Measurements from ENCODE around the gene TPCN2.
"Not testable (repeated sequence)": the region's sequence is repeated elsewhere in the genome, so short reads cannot be mapped to it uniquely, and the experiment has no call there.

TPCN2 gene

DNA sequence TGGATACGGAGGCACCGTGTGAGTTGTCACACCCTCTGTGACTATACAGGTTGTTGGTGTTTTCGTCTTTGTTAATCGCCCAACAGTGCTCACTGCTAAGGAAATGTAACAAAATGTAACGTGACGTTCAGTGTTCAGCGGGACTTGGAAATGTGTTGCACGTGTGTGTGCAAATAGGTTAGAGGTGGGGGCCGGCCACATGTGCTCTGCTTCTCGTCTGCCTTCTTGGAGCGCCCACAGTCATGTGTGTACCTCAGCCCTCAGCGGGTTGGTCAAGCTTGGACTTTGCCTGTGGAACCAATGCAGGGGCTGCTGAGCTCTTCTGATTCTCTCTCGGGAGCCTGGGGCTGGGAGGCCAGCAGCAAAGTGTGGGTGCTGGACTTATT is 99.6 kb downstream of the TPCN2 start:
- Histone ChIP-seq H3K27ac (ENCODE audit: insufficient read depth, low read length, poor library complexity, severe bottlenecking) (no peak overlapping the region), H3K4me3 (ENCODE audit: insufficient read depth, low read depth, low read length, poor library complexity, severe bottlenecking) (no peak overlapping the region), H3K4me1 (ENCODE audit: control insufficient read depth, insufficient read depth, low read length, poor library complexity, severe bottlenecking) (no peaks in the 10 kb centered on the region), H3K27me3 (replicated peaks; ENCODE audit: control insufficient read depth, insufficient read depth, low read length, poor library complexity, severe bottlenecking) (no peaks in the 10 kb centered on the region), H3K36me3 (ENCODE audit: control insufficient read depth, insufficient read depth, low read length) (no peaks in the 10 kb centered on the region), H3K9me3 (ENCODE audit: control insufficient read depth, low read length) (no peaks in the 10 kb centered on the region)
- DNase-seq = no peak

DNA sequence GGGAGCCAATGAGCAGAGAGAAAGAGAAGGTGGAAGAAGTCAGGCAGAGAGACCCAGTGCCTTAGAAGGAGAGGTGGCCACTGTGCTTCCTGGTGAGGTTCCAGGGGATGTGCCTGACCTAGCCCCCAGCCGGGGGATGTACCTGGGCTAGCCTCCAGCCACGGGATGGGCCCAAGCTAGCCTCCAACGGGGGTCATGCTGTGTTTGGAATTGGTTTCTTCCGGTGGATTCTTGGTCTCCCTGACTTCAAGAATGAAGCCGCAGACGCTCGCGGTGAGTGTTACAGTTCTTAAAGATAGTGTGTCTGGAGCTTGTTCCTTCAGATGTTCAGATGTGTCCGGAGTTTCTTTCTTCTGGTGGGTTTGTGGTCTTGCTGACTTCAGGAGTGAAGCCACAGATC is 100.1 kb downstream of the TPCN2 start:
- no peaks in the 10 kb centered on the region for H3K27me3 ChIP-seq (replicated peaks; ENCODE audit: control insufficient read depth, insufficient read depth, low read length, poor library complexity, severe bottlenecking)
- H3K9me3 ChIP-seq (ENCODE audit: control insufficient read depth, low read length) = no peaks in the 10 kb centered on the region
- no peaks in the 10 kb centered on the region for H3K36me3 ChIP-seq (ENCODE audit: control insufficient read depth, insufficient read depth, low read length)
- H3K4me3 ChIP-seq (ENCODE audit: insufficient read depth, low read depth, low read length, poor library complexity, severe bottlenecking) = no peak overlapping the region
- no peak overlapping the region for H3K27ac ChIP-seq (ENCODE audit: insufficient read depth, low read length, poor library complexity, severe bottlenecking)
- no peak for DNase-seq
- H3K4me1 ChIP-seq (ENCODE audit: control insufficient read depth, insufficient read depth, low read length, poor library complexity, severe bottlenecking) = no peaks in the 10 kb centered on the region

DNA sequence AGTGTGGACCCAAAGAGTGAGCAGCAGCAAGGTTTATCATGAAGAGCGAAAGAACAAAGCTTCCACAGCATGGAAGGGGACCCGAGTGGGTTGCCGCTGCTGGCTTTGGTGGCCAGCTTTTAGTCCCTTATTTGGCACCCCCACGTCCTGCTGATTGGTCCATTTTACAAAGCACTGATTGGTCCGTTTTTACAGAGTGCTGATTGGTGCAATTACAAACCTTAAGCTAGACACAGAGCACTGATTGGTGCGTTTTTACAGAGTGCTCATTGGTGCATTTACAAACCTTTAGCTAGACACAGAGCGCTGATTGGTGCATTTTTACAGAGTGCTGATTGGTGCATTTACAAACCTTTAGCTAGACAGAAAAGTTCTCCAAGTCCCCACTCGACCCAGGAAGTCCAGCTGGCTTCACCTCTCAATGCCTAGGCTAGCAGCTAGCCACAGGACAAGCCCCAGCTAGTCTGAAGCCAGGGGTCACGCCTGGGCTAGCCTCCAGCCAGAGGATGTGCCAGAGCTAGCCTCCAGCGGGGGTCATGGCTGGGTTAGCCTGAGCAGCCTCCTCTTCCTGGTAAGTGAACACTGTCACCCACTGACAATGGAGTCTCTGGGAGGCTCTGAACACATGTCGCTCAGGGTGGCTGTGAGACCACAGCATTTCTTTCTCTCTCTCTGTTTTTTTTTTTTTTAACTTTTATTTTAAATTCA is 100.8 kb downstream of the TPCN2 start:
- H3K27me3 ChIP-seq (replicated peaks; ENCODE audit: control insufficient read depth, insufficient read depth, low read length, poor library complexity, severe bottlenecking); DNase-seq; H3K4me3 ChIP-seq (ENCODE audit: insufficient read depth, low read depth, low read length, poor library complexity, severe bottlenecking); H3K27ac ChIP-seq (ENCODE audit: insufficient read depth, low read length, poor library complexity, severe bottlenecking); H3K9me3 ChIP-seq (ENCODE audit: control insufficient read depth, low read length); H3K36me3 ChIP-seq (ENCODE audit: control insufficient read depth, insufficient read depth, low read length); H3K4me1 ChIP-seq (ENCODE audit: control insufficient read depth, insufficient read depth, low read length, poor library complexity, severe bottlenecking): not testable (repeated sequence)

DNA sequence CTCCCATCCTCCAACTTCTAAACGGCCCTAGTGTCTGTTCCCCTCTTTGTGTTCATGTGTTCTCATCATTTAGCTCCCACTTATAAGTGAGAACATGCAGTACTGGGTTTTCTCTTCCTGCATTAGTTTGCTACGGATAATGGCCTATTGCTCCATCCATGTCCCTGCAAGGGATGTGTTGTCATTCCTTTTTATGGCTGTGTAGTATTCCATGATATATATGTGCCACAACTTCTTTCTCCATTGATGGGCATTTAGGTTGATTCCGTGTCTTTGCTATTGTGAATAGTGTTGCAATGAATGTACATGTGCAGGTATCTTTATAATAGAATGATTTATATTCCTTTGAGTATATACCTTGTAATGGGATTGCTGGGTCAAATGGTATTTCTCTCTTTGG is 101.4 kb downstream of the TPCN2 start:
- Histone ChIP-seq H3K9me3 (ENCODE audit: control insufficient read depth, low read length) (no peaks in the 10 kb centered on the region), H3K27me3 (replicated peaks; ENCODE audit: control insufficient read depth, insufficient read depth, low read length, poor library complexity, severe bottlenecking) (no peaks in the 10 kb centered on the region), H3K36me3 (ENCODE audit: control insufficient read depth, insufficient read depth, low read length) (no peaks in the 10 kb centered on the region), H3K4me1 (ENCODE audit: control insufficient read depth, insufficient read depth, low read length, poor library complexity, severe bottlenecking) (no peaks in the 10 kb centered on the region), H3K4me3 (ENCODE audit: insufficient read depth, low read depth, low read length, poor library complexity, severe bottlenecking) (no peak overlapping the region), H3K27ac (ENCODE audit: insufficient read depth, low read length, poor library complexity, severe bottlenecking) (no peak overlapping the region)
- no peak for DNase-seq

DNA sequence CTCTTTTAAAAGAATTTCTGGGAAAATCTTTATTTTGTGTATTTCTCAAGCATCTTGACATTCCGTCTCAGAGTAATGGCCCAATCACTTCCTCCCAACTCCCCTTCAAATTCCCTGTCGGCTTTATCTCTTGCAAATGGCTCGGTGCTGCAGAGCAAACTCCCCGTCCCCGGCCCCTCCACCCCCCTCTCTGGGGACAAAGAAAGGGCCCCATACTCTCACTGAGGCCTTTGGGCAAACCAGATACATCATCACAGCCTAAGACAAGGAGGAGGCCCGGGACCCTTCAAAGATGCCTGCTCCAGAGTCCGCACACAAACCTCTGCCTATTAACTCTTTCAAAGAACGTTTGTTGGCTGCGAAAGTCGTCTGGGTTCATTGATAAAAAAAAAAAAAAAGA is 103.1 kb downstream of the TPCN2 start:
- H3K27ac ChIP-seq (ENCODE audit: insufficient read depth, low read length, poor library complexity, severe bottlenecking) = no peak overlapping the region
- no peaks in the 10 kb centered on the region for H3K4me1 ChIP-seq (ENCODE audit: control insufficient read depth, insufficient read depth, low read length, poor library complexity, severe bottlenecking)
- no peak overlapping the region for H3K4me3 ChIP-seq (ENCODE audit: insufficient read depth, low read depth, low read length, poor library complexity, severe bottlenecking)
- no peak for DNase-seq
- no peaks in the 10 kb centered on the region for H3K36me3 ChIP-seq (ENCODE audit: control insufficient read depth, insufficient read depth, low read length)
- H3K9me3 ChIP-seq (ENCODE audit: control insufficient read depth, low read length) = no peaks in the 10 kb centered on the region
- H3K27me3 ChIP-seq (replicated peaks; ENCODE audit: control insufficient read depth, insufficient read depth, low read length, poor library complexity, severe bottlenecking) = no peaks in the 10 kb centered on the region

DNA sequence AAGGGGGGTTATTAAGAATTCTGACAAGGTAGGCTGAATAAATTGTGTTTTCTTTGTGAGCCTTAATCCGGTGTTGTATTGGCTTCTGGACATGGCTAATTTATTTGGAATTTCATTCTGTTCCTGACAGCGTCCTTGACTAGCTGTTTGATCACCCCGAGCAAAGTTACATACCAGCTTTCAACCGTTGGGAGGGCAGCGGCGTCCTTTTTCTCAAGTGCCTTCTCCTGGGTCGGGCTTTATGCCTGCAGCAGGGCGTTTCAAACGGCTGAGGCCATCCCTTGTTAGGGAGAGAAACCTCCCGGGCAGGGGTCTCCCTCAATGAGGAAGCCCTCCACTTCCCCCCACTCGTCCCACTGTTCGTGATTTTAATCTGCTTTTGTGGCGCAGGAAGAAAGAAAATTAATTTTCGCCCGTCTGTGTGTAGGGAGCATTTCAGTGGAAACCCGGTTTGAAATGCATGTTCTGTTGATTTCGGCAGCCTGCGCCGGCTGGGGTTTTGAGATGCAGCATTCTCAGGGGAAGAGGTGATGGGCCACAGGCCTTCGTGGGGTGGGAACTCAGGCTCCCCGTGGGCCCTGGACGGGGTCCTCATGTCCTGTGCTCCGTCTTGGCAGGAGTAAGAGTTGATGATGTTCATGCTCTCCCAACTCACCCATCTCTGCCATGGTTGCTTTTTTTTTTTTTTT is 104.1 kb downstream of the TPCN2 start:
- no peaks in the 10 kb centered on the region for H3K4me1 ChIP-seq (ENCODE audit: control insufficient read depth, insufficient read depth, low read length, poor library complexity, severe bottlenecking)
- no peak overlapping the region for H3K27ac ChIP-seq (ENCODE audit: insufficient read depth, low read length, poor library complexity, severe bottlenecking)
- no peak for DNase-seq

DNA sequence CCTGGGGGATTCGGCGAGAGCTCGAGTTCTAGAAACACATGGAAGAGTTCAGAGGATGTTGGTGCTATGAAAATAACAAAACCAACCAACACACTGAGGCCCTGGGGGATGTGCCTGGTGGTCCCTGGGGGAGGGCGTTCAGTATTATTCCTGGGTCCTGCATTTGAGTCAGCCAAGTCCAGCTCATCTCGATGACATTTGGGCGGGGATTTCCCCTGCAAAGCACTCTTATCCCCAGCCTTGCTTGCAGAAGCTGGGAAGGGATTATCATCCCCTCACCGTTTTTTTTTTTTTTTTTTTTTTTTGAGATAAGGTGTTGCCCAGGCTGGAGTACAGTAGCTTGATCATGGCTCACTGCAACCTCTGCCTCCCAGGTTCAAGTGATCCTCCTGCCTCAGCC is 104.9 kb downstream of the TPCN2 start:
- Histone ChIP-seq H3K4me1 (ENCODE audit: control insufficient read depth, insufficient read depth, low read length, poor library complexity, severe bottlenecking) (no peaks in the 10 kb centered on the region), H3K27me3 (replicated peaks; ENCODE audit: control insufficient read depth, insufficient read depth, low read length, poor library complexity, severe bottlenecking) (no peaks in the 10 kb centered on the region), H3K27ac (ENCODE audit: insufficient read depth, low read length, poor library complexity, severe bottlenecking) (no peak overlapping the region), H3K9me3 (ENCODE audit: control insufficient read depth, low read length) (no peaks in the 10 kb centered on the region), H3K36me3 (ENCODE audit: control insufficient read depth, insufficient read depth, low read length) (no peaks in the 10 kb centered on the region), H3K4me3 (ENCODE audit: insufficient read depth, low read depth, low read length, poor library complexity, severe bottlenecking) (no peak overlapping the region)
- no peak for DNase-seq

More for the DNA sequence above, 104.1 kb downstream of the TPCN2 start:
- no peaks in the 10 kb centered on the region for H3K36me3 ChIP-seq (ENCODE audit: control insufficient read depth, insufficient read depth, low read length)
- H3K9me3 ChIP-seq (ENCODE audit: control insufficient read depth, low read length) = no peaks in the 10 kb centered on the region
- no peaks in the 10 kb centered on the region for H3K27me3 ChIP-seq (replicated peaks; ENCODE audit: control insufficient read depth, insufficient read depth, low read length, poor library complexity, severe bottlenecking)
- no peak overlapping the region for H3K4me3 ChIP-seq (ENCODE audit: insufficient read depth, low read depth, low read length, poor library complexity, severe bottlenecking)

DNA sequence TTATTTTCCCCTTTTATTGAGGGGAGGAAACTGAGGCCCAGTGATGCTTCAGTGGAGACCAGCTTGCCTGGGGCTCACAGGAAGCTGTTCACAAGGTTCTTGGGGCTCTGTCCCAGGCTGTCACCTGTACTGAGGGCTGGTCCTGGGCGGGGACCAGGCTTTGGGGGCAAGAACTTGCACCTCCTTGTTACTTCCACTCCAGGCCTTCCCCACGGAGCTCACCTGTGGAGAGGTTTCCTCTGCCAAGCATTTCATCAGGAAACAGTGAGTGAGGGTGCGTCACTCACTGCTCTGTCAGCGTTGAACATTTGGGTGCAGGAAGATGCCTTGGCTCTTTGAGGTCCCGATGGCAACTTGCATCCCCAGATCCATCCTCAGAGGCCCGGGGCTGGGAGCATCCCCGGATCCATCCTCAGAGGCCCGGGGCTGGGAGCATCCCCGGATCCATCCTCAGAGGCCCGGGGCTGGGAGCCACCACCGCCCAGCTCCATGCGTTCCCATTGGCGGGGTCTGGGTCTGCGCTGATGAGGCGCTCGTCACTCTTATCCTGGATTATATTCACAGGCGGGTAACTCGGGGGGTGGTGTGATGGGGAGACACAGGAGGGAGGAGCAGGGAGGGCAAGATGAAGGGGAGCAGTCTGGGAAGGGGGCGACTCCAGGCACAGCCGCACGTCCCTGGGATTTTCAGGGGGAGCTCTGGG is 105.6 kb downstream of the TPCN2 start:
- Histone ChIP-seq H3K9me3 (ENCODE audit: control insufficient read depth, low read length) (no peaks in the 10 kb centered on the region), H3K36me3 (ENCODE audit: control insufficient read depth, insufficient read depth, low read length) (no peaks in the 10 kb centered on the region), H3K27me3 (replicated peaks; ENCODE audit: control insufficient read depth, insufficient read depth, low read length, poor library complexity, severe bottlenecking) (no peaks in the 10 kb centered on the region), H3K4me3 (ENCODE audit: insufficient read depth, low read depth, low read length, poor library complexity, severe bottlenecking) (no peak overlapping the region), H3K4me1 (ENCODE audit: control insufficient read depth, insufficient read depth, low read length, poor library complexity, severe bottlenecking) (no peaks in the 10 kb centered on the region), H3K27ac (ENCODE audit: insufficient read depth, low read length, poor library complexity, severe bottlenecking) (no peak overlapping the region)
- no peak for DNase-seq

DNA sequence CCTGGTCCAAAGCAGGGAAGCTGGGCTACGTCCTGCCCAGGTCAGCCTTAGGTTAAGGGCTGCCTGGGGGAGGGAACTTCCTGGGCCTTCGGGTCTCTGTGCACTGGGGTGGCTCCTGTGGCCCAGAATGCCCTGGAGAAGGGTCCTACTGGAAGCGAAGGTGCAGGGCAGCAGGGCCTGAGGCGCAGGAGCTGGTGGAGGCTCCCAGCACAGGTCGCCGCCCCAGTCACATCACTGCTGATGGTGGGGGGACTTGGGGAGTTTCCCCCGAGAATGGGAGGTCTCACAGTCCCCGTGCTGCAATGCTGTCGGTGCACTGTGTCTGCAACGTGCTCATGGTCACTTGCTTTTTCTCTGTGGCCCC is 106.2 kb downstream of the TPCN2 start:
- no peaks in the 10 kb centered on the region for H3K27me3 ChIP-seq (replicated peaks; ENCODE audit: control insufficient read depth, insufficient read depth, low read length, poor library complexity, severe bottlenecking)
- no peak overlapping the region for H3K4me3 ChIP-seq (ENCODE audit: insufficient read depth, low read depth, low read length, poor library complexity, severe bottlenecking)
- no peak overlapping the region for H3K27ac ChIP-seq (ENCODE audit: insufficient read depth, low read length, poor library complexity, severe bottlenecking)
- H3K9me3 ChIP-seq (ENCODE audit: control insufficient read depth, low read length) = no peaks in the 10 kb centered on the region
- H3K4me1 ChIP-seq (ENCODE audit: control insufficient read depth, insufficient read depth, low read length, poor library complexity, severe bottlenecking) = no peaks in the 10 kb centered on the region
- no peak for DNase-seq
- H3K36me3 ChIP-seq (ENCODE audit: control insufficient read depth, insufficient read depth, low read length) = no peaks in the 10 kb centered on the region

Data from effector memory CD4-positive, alpha-beta T cell (primary cell).